Activated naive CD8-positive, alpha-beta T cell treated with anti-CD3 and anti-CD28 coated beads, Interleukin-2, amount 10 ng/mL, durations not matched to agents 7 days and 5 days (primary cell): ENCODE results near the gene ZNF276. TPM values are rescaled to one million over a fixed set of nuclear protein-coding genes. Genes with fewer than 3 reads are reported as not detected.
"Not testable (repeated sequence)": the region's sequence is repeated elsewhere in the genome, so short reads cannot be mapped to it uniquely, and the experiment has no call there.

Experiments used
- ATAC-seq: fragments of 150-1000 bp; cut with Tn5 transposase; one replicate; pipeline ENCODE4 v1.10.0; 2021; ENCODE audit warnings: low read depth, moderate library complexity
- POLR2A ChIA-PET: fragments of 350-600 bp; sonication (Branson Sonifier 250); formaldehyde crosslinking; loops from one replicate; lab custom pipeline; 2021; ENCODE audit warnings: antibody characterized with exemption; lab: Charles Lee
- DNase-seq: peaks from one replicate; pipeline ENCODE4 v3.0.0; 2021
- H3K27ac Mint-ChIP-seq: one replicate; pipeline ENCODE4 v1.8.0; 2022; ENCODE audit warnings: mild to moderate bottlenecking, mixed read lengths
- H3K27me3 Mint-ChIP-seq: one replicate; pipeline ENCODE4 v1.8.0; 2022; ENCODE audit warnings: mild to moderate bottlenecking, moderate library complexity, mixed read lengths
- H3K36me3 Mint-ChIP-seq: one replicate; pipeline ENCODE4 v1.8.0; 2021; ENCODE audit warnings: mild to moderate bottlenecking, mixed read lengths
- H3K4me1 Mint-ChIP-seq: one replicate; pipeline ENCODE4 v1.8.0; 2021; ENCODE audit warnings: mixed read lengths
- H3K4me3 Mint-ChIP-seq: one replicate; pipeline ENCODE4 v1.8.0; 2022; ENCODE audit warnings: mild to moderate bottlenecking, moderate library complexity, mixed read lengths
- H3K9me3 Mint-ChIP-seq: one replicate; pipeline ENCODE4 v1.8.0; 2021; ENCODE audit warnings: mixed read lengths
- total RNA-seq, 2 experiments: library from RNA; stranded (reverse); gene quantifications; one replicate each; pipeline ENCODE4 v1.2.3, GENCODE V29; 2021

The ZNF276 gene
- total RNA-seq, 2 experiments from 2014 or later, result 98.0 to 107 TPM

- Mint-ChIP-seq H3K27ac (peak overlapping the region; percentile 89), H3K4me3 (peak overlapping the region; percentile 81), H3K36me3 (peaks cover 52% of the 10 kb centered on the region), H3K27me3 (no peaks in the 10 kb centered on the region), H3K9me3 (no peaks in the 10 kb centered on the region), H3K4me1 (peaks cover 22% of the 10 kb centered on the region)
- ATAC-seq (peak; percentile 32), DNase-seq (no peak)
- POLR2A ChIA-PET, result interaction anchor here (0.7 to 1.4 kb wide), 2 partner anchors 12 to 41 kb away, joined by 3 read pairs; no protein-coding TSS in a partner anchor
Observed at GRCh38 chr16:89765292-89765830, 44.0 kb downstream of the ZNF276 start.

GRCh38 chr16:89770367-89770766 is 49.0 kb downstream of the ZNF276 start:
- no peak overlapping the region for H3K4me3 Mint-ChIP-seq
- no peaks in the 10 kb centered on the region for H3K27me3 Mint-ChIP-seq
- no peak for ATAC-seq
- H3K27ac Mint-ChIP-seq, result no peak overlapping the region
- POLR2A ChIA-PET, result interaction anchor here (1.8 kb wide), 1 partner anchor 19 kb away, joined by 6 read pairs; no protein-coding TSS in a partner anchor
- peaks cover under 1% of the 10 kb centered on the region for H3K4me1 Mint-ChIP-seq
- no peaks in the 10 kb centered on the region for H3K9me3 Mint-ChIP-seq
- no peak for DNase-seq
- H3K36me3 Mint-ChIP-seq, result peaks cover 38% of the 10 kb centered on the region

GRCh38 chr16:89775223-89775622 is 53.9 kb downstream of the ZNF276 start:
- Mint-ChIP-seq H3K4me1 (no peaks in the 10 kb centered on the region), H3K36me3 (peaks cover 29% of the 10 kb centered on the region), H3K4me3 (no peak overlapping the region), H3K27ac (no peak overlapping the region), H3K27me3 (no peaks in the 10 kb centered on the region), H3K9me3 (no peaks in the 10 kb centered on the region)
- ATAC-seq, result no peak
- no peak for DNase-seq
- POLR2A ChIA-PET, result interaction anchor here (0.7 kb wide), 1 partner anchor 11 kb away, joined by 4 read pairs; no protein-coding TSS in a partner anchor

- not testable (repeated sequence) for H3K9me3 Mint-ChIP-seq, H3K27ac Mint-ChIP-seq, H3K4me1 Mint-ChIP-seq, H3K4me3 Mint-ChIP-seq, H3K27me3 Mint-ChIP-seq, ATAC-seq, DNase-seq
- peaks cover 28% of the 10 kb centered on the region for H3K36me3 Mint-ChIP-seq
- POLR2A ChIA-PET, result interaction anchor here (0.6 kb wide), 1 partner anchor 182 kb away, joined by 4 read pairs; no protein-coding TSS in a partner anchor
Observed at GRCh38 chr16:89778211-89778610, 56.9 kb downstream of the ZNF276 start.

- Mint-ChIP-seq H3K4me3 (no peak overlapping the region), H3K27ac (peak overlapping the region; percentile 21), H3K27me3 (no peaks in the 10 kb centered on the region), H3K4me1 (peaks cover 3% of the 10 kb centered on the region), H3K36me3 (peaks cover 29% of the 10 kb centered on the region), H3K9me3 (no peaks in the 10 kb centered on the region)
- ATAC-seq (no peak), DNase-seq (no peak)
- POLR2A ChIA-PET, result interaction anchor here (0.6 kb wide), 1 partner anchor 94 kb away, joined by 3 read pairs; the partner anchor contains the start of gene TCF25
Observed at GRCh38 chr16:89779231-89779908, 58.0 kb downstream of the ZNF276 start.

GRCh38 chr16:89779909-89780305 is 58.6 kb downstream of the ZNF276 start:
- no peaks in the 10 kb centered on the region for H3K27me3 Mint-ChIP-seq
- peaks cover 34% of the 10 kb centered on the region for H3K36me3 Mint-ChIP-seq
- ATAC-seq (no peak), DNase-seq (no peak)
- H3K27ac Mint-ChIP-seq, result no peak overlapping the region
- POLR2A ChIA-PET, result no interaction called here
- H3K4me3 Mint-ChIP-seq, result no peak overlapping the region
- H3K4me1 Mint-ChIP-seq, result peaks cover 8% of the 10 kb centered on the region
- H3K9me3 Mint-ChIP-seq, result no peaks in the 10 kb centered on the region

- POLR2A ChIA-PET, result interaction anchor here (1.5 kb wide), 1 partner anchor 59 kb away, joined by 5 read pairs; no protein-coding TSS in a partner anchor
- no peak for ATAC-seq
- peaks cover 47% of the 10 kb centered on the region for H3K36me3 Mint-ChIP-seq
- DNase-seq, result no peak
- peaks cover 29% of the 10 kb centered on the region for H3K4me1 Mint-ChIP-seq
- no peaks in the 10 kb centered on the region for H3K27me3 Mint-ChIP-seq
- H3K9me3 Mint-ChIP-seq, result no peaks in the 10 kb centered on the region
- H3K4me3 Mint-ChIP-seq, result no peak overlapping the region
- no peak overlapping the region for H3K27ac Mint-ChIP-seq
Observed at GRCh38 chr16:89782489-89782888, 61.2 kb downstream of the ZNF276 start.

- H3K9me3 Mint-ChIP-seq, H3K27ac Mint-ChIP-seq, H3K27me3 Mint-ChIP-seq, H3K4me3 Mint-ChIP-seq, DNase-seq, ATAC-seq: not testable (repeated sequence)
- POLR2A ChIA-PET, result interaction anchor here (0.7 to 2.0 kb wide), 3 partner anchors 8 to 566 kb away, joined by 3 to 14 read pairs (median 3); partner anchors contain the start of gene ZNF778
- peaks cover 45% of the 10 kb centered on the region for H3K36me3 Mint-ChIP-seq
- H3K4me1 Mint-ChIP-seq, result peaks cover 31% of the 10 kb centered on the region
Observed at GRCh38 chr16:89783952-89784351, 62.6 kb downstream of the ZNF276 start.

GRCh38 chr16:89784406-89784805 is 63.1 kb downstream of the ZNF276 start:
- Mint-ChIP-seq H3K4me3 (no peak overlapping the region), H3K27me3 (no peaks in the 10 kb centered on the region), H3K27ac (peak overlapping the region; percentile 71), H3K36me3 (peaks cover 45% of the 10 kb centered on the region), H3K9me3 (no peaks in the 10 kb centered on the region), H3K4me1 (peaks cover 31% of the 10 kb centered on the region)
- DNase-seq (no peak), ATAC-seq (no peak)
- POLR2A ChIA-PET, result interaction anchor here (0.7 to 2.0 kb wide), 4 partner anchors 8 to 567 kb away, joined by 3 to 14 read pairs (median 3); partner anchors contain the start of genes VPS9D1 and ZNF778

GRCh38 chr16:89785523-89786155 is 64.3 kb downstream of the ZNF276 start:
- H3K4me3 Mint-ChIP-seq, result peak overlapping the region; percentile 69
- H3K9me3 Mint-ChIP-seq, result no peaks in the 10 kb centered on the region
- DNase-seq (peak; percentile 54), ATAC-seq (peak; percentile 82)
- POLR2A ChIA-PET, result interaction anchor here (0.6 to 2.0 kb wide), 13 partner anchors 12 to 237 kb away, joined by 3 to 14 read pairs (median 4); partner anchors contain the start of genes FANCA, SPATA2L, TCF25 and VPS9D1
- peaks cover 47% of the 10 kb centered on the region for H3K36me3 Mint-ChIP-seq
- peak overlapping the region; percentile 71 for H3K27ac Mint-ChIP-seq
- no peaks in the 10 kb centered on the region for H3K27me3 Mint-ChIP-seq
- H3K4me1 Mint-ChIP-seq, result peaks cover 31% of the 10 kb centered on the region

- no peak for DNase-seq
- POLR2A ChIA-PET, result interaction anchor here (0.6 to 1.4 kb wide), 7 partner anchors 11 to 87 kb away, joined by 3 to 7 read pairs (median 3); partner anchors contain the start of gene TCF25
- Mint-ChIP-seq H3K27ac (peak overlapping the region; percentile 76), H3K4me3 (peak overlapping the region; percentile 69), H3K4me1 (peaks cover 31% of the 10 kb centered on the region), H3K9me3 (no peaks in the 10 kb centered on the region), H3K36me3 (peaks cover 49% of the 10 kb centered on the region), H3K27me3 (no peaks in the 10 kb centered on the region)
- ATAC-seq, result no peak
Observed at GRCh38 chr16:89786474-89787364, 65.4 kb downstream of the ZNF276 start.

- Mint-ChIP-seq H3K27ac (no peak overlapping the region), H3K4me3 (no peak overlapping the region), H3K9me3 (no peaks in the 10 kb centered on the region), H3K27me3 (no peaks in the 10 kb centered on the region), H3K4me1 (peaks cover 30% of the 10 kb centered on the region), H3K36me3 (peaks cover 45% of the 10 kb centered on the region)
- POLR2A ChIA-PET, result interaction anchor here (1.2 to 1.3 kb wide), 2 partner anchors 63 to 82 kb away, joined by 3 read pairs; no protein-coding TSS in a partner anchor
- DNase-seq (no peak), ATAC-seq (no peak)
Observed at GRCh38 chr16:89787365-89787805, 66.0 kb downstream of the ZNF276 start.
